HTERT RPE-1 (cell line): ENCODE data around the gene PRSS16.
"Not testable (repeated sequence)": the region's sequence is repeated elsewhere in the genome, so short reads cannot be mapped to it uniquely, and the experiment has no call there.

Source experiments
- in situ Hi-C: fragments of 300-500 bp; cut with MboI; formaldehyde crosslinking; loops from 4 replicates; pipeline ENCODE4 v1.14.3; 2020; ENCODE audit warnings: low sequenced_read_pairs

PRSS16 gene

DNA sequence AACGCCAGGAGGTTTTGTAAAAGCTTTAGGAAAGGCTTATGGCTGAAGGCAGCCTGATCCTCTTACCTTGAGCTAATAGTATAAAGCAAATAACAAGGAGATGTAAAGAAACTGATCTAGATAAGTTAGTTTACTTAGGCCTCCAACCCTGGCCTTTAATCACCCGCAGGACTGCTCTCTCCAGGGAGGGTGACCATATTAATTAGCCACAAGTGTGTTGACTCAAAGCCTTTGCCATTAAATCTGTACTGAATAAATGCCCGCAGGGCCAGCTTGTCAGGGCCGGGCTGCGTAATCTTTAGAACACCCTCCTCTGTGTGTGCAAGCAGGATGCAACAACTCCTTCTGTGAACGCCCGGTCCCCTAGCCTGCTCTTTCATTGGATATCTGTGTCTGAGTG is 6.1 kb upstream of the PRSS16 start:
- in situ Hi-C loops = no loop called here

DNA sequence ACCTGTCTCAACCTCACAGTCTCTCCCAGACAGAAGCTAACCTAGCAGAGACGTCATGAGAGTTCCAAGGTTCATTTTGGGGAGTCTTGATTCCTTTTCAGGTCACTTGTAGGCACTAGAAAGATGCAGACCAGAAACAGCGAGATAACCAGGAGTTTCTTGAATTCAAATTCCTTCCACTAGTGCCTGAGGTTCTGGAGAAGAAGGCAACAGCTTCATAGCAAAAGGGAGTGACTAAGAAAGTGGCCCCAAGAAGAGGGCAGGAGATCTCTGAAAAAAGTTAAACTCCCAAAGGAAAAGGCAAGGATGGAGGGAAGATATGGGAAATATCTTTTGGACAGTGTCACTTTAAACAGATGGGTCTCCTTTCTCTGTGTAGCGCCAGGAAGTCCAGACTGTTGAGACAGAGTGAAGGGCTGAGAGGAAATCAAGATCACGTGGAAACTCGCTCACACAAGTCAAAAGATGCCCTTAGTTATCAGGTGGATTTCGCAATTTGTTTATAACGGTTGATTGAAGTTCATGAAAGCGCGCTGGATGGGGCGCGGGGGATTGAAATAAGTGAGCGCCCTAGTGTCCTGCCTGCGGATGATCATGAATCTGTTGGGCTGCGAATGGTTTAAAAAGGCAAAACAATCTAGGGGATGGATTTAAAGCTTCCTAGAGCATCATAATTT is 4.8 kb upstream of the PRSS16 start:
- in situ Hi-C loops = no loop called here

DNA sequence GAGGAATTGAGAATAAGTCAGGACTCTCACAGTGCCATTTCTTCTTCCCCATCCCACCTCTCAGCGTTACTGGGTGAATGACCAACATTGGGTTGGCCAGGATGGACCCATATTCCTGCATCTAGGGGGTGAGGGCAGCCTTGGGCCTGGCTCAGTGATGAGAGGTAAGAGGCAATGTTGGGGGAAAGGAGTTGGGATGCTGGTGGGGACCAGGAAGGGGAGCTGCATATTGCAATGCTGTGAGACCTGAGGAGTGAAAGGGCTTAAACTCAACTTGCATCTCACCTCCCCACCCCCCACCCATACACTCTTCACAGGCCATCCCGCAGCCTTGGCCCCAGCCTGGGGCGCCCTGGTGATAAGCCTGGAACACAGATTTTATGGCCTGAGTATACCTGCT is 1.3 kb downstream of the PRSS16 start:
- in situ Hi-C loops = no loop called here

DNA sequence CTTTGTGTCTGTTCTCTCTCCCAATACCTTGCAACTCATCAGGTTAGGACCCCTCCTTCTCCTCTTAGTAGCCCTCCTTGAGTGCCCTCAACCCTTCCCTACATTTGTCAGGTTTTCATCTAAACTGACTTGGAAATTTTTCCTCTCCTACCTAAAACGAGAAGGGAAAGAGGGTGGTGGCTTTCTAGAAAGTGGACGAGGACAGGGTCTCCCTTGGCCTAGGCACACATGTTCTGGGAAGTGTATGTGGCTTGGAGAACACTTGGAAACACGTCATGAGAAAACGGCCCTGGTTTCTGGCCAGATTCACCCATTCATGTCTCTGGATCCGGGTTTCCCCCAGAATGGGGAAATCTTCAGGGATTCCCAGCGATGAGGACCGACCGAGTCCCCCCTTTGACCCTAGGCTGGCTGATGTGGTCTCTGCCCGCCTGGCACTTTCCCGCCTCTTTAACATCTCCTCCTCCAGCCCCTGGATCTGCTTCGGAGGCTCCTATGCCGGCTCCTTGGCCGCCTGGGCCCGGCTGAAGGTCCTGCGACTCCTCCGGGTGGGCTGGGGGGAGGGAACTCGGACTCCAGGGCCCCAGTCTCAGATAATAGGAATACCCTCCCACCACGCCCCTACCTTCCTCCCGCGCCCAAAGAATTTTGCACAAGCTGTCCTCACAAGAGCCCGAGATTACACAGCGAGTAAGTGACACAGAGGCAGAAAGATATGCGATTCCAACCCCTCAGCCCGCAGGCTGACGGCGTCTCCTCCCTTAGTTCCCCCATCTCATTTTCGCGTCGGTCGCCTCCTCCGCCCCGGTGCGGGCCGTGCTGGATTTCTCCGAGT is 3.0 kb downstream of the PRSS16 start:
- in situ Hi-C loops = no loop called here

DNA sequence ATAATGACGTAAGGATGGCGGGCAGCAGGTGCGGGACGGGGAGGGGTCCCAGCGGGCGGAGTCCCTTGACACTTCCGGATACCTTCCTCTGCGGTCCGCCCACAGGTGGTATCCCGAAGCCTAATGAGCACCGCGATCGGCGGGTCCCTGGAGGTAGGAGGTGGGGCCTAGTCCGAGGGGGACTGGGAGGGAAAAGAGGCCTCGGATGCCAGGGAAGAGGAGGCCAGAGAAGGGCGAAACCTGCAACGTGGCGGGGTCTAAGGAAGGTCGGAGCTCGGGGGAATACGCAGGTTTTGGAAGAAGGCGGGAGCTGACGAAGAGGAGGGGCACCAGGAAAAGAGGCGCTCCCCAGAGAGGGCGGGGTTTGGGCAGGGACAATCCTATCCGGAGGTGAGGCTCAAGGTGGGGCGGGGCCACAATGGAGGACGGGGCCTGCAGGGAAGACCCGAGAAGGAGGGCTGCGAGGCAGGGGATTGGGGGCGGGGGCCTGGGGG is 3.7 kb downstream of the PRSS16 start:
- in situ Hi-C loops = no loop called here

DNA sequence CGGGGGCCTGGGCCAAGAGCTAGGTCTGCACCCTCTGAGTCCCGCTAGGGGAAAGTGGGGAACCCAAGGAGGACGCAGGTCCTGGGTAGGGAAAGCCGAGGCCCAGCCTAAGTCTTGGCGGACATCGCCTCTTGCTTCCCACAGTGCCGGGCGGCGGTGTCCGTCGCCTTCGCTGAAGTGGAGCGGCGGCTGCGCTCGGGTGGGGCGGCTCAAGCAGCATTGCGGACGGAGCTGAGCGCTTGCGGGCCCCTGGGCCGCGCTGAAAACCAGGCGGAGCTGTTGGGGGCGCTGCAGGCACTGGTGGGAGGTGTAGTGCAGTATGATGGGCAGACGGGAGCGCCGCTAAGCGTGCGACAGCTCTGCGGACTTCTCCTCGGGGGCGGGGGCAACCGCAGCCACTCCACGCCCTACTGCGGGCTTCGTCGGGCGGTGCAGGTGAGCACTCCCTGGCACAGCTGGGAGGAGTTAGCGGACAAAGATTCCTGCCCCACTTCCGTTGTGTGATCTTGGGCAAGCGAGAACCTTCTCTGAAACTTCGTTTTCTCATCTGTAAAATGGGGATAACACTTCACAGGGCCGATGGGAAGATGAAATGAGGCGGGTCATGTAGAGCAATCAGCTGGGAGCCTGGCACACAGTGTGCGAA is 4.2 kb downstream of the PRSS16 start:
- in situ Hi-C loops = no loop called here

DNA sequence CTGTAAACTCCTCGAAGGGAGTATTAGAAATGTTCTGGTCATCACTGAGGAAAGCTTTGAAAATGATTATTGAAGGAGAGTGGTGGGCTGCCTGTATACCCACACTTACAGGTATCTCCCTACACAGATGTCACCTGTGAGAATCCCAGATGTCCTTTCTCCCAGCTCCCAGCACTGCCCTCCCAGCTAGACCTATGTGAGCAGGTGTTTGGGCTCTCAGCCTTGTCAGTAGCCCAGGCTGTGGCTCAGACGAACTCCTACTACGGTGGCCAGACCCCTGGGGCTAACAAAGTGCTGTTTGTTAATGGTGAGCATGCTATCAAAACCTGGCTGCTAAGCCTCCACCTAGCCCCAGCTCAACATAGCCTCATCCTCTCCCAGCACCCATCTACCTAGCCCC is 7.1 kb downstream of the PRSS16 start:
- in situ Hi-C loops = no loop called here

DNA sequence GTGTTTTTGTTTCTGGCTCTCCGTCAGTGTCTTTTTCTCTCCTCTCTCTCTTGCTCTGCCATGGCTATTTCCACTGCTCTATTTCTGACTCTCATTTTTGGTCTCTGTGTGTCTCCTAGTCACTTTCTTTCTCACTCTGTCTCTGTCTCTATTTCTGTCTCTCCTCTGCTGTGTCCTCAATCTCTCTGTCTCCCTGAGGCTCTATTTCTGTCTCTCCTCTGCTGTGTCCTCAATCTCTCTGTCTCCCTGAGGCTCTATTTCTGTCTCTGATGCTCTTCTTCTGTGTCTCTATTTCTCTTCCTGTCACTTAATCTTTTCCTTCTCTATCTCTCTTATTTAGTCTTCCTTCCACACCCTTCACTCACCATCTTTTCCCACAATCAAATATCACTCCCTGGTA is 8.4 kb downstream of the PRSS16 start:
- in situ Hi-C loops = no loop called here

DNA sequence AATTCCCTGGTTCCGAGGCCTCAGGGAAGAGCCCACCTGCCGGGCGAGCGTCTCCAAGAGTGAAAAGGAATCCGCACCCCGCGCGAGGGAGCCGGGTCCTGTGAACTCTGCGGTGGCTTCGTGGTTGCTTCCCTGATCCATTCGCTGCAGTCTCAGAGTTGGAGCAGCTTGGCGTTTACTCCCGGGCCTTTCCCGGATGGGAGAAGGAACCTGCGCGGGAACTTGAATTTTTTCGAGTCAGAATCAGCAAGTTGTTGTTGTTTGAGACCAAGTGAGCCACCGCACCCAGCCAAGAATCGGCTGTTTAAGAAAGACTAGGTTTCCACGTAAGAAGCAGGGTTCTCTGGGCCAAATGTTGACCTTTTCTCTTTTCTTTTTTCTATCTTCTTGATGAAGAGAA is 12.9 kb downstream of the PRSS16 start:
- in situ Hi-C loops = no loop called here

DNA sequence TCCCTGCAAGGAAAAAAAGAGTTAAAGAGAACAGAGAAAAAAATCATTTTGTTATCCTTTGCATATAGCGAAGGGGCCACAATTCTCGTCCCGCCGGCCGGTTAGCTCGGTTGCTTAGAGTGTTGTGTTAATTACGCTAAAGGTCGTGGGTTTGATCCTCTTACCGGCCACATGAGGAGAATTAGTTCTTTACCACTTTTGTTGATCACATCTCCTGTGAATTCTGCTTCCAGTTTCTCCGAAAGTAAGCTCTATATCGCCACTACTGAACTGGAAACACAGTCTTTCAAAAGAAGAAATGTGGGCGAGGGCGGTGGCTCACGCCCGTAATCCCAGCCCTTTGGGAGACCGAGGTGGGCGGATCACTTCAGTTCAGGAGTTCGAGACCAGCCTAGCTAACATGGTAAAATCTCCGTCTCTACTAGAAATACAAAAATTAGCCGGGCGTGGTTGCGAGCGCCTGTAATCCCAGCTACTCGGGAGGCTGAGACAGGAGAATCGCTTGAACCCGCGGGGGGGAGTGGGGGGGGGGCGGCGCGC is 13.4 kb downstream of the PRSS16 start:
- in situ Hi-C loops = no loop called here

DNA sequence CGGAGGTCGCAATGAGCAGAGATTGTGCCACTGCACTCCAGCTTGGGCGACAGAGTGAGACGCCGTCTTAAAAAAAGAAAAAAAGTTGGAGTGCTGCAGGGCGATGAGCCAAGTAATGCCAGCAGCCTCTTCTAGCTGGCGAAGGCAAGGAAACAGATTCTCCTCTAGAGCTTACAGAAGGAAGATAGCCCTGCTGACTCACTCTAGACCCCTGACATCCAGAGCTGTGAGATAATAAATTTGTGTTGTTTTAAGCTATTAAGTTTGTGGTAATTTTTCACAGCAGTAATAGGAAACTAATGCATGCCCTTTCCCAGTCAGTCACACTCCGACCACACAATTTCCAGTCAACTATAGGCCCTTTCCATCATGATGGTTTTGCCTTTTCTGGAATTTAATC is 16.4 kb downstream of the PRSS16 start:
- in situ Hi-C loops = no loop called here

DNA sequence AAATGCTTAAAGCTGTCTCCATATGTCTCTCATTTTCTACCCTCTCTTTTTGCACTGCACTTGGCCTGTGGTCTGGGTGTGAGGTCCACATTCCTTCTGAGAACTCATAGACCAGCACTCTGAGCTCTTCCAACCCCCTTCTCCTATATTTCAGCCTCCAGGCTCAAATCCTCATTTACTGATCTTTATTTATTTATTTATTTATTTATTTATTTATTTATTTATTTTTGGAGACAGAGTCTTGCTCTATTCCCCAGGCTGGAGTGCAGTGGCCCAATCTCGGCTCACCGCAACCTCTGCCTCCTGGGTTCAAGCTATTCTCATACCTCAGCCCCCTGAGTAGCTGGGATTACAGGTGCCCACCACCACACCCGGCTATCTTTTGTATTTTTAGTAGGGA is 19.5 kb downstream of the PRSS16 start:
- in situ Hi-C loops = not testable (repeated sequence)

DNA sequence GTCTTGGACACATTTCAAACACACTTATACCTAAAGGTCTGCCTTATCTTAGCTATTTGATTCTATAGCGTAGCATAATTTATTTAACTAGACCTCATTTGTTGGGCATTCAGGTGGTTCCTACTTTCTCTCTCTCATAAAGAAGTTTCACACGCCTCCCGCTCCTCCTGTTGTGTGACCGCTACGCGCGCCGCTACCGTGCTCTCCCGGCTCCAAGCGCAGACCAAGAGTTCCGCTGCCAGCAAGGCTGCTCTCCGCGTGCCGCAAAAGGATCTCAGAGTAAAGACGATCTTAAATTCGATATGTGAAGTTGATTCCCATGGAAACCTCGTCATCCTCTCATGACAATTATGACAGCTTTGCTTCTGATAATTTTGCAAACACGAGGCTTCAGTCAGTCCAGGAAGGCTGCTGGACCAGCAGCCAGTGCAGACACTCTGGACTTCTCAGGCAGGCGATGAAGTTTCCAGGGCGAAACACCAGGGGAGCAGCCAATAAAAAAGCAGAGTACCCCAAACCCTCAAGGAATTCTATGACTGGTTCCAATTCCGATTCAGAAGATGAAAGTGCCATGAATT is 20.4 kb downstream of the PRSS16 start:
- in situ Hi-C loops = no loop called here

DNA sequence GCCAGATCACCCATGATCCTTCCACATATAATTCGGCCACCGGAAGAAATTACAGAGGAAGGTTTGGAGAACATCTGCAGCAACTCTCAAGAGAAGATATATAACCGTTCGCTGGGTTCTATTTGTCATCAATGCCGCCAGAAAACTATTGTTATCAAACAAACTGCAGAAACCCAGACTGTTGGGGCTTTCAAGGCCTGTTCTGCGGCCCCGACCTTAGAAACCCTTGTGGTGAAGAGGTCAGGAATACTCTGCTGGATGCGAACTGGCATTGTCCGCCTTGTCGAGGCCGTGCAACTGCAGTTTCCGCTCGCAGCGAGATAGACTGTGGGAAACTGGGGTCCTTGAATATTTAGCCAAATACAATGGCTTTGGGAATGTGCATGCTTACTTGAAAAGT is 21.3 kb downstream of the PRSS16 start:
- in situ Hi-C loops = no loop called here

DNA sequence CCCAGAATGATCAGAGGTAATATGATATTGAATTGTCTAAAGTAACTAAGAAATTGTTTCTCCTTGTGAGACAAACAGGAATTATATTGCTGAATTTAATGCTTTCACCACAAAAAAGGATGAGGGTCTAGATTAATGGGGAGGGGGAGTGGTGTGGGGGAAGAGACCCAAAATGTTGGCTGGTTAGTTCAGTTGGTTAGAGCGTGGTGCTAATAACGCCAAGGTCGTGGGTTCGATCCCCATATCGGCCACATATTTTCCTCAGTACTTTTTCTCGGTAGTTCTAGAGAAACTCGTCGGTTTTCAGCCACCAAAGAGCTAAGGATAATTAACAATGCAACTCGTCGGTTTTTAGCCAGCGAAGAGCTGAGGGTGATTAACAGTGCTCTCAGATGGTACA is 26.3 kb downstream of the PRSS16 start:
- in situ Hi-C loops = no loop called here

DNA sequence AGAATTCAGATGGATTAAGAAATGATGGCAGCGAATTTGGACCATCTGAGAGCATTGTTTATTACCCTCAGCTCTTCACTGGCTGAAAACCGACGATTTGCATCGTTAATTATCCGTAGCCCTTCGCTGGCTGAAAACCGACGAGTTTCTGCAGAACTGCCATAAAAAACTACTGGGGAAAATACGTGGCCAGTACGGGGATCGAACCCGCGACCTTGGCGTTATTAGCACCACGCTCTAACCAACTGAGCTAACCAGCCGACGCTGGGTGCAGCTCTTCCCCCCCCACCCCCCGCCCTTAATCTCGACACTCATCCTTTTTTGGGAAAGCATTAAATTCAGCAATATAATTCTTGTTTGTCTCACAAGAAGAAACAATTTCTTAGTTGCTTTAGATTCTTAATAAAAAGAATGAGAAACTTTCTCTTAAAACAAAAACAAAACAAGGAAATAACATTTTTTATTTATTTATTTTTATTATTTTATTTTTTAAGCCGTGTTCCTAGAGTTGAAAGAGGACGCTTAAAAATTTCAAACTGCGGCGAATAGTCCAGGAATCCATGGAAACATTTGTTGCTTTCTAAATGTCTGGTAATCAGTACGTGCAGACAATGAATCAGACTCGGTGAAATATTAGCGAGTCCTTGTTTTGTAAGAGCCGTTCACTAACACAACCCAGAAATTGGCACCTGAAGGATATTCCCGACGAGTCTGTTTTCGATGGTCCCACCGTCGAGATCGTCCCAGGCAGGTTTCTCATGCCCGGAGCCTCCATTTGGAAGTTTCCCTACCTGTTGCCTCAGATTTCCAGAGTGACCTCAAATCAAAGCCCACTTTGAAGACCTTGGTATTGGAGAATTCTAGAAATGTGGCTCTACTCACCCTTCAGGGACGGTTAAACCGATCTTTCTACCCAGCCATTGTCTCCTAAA is 27.8 kb downstream of the PRSS16 start:
- in situ Hi-C loops = no loop called here

DNA sequence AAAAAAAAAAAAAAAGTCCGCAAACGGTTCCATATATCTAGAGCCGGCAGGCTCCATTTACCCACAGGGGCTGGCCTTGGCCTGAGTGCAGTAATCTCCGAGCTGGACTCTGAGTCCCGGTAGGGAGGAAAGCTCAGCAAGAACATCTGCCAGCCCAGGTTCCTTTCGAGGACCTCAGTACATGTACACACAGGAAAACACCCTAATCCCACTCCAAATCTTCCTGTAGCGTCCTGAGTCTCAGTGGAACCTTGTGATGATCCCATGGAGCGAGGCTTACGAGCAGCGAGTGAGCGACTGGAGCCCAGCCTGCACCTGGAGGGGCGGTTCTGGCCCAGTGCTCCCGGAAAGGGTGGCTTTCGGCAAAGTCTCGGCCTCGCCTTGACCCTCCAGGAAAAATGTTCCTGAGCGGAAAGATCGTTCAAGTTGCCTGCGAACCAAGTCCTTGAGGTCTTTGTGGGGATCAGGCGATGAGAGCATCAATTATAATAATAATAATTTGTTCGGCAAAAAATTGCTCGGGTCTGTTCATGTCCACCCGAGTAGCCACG is 32.1 kb downstream of the PRSS16 start:
- in situ Hi-C loops = no loop called here

DNA sequence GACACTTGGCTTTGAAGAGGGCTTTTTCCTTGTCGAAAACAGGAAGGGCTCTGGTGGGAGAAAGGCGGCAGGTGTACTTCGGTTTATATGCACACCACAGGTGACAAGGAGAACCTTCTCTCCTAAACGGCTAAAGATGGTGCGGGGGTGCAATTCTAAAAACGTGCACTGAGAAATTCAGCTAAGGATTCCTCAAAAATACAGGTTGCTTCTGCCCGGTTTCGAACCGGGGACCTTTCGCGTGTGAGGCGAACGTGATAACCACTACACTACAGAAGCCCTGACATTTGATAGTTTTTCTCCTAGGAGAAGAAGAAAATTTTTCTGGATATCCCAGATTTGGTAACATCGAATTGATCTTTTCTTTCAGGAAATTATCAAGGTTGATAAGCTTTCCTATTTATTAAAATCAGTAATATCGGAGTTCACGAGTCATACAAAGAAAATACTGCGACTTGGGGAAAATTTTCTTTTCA is 32.6 kb downstream of the PRSS16 start:
- in situ Hi-C loops = no loop called here

DNA sequence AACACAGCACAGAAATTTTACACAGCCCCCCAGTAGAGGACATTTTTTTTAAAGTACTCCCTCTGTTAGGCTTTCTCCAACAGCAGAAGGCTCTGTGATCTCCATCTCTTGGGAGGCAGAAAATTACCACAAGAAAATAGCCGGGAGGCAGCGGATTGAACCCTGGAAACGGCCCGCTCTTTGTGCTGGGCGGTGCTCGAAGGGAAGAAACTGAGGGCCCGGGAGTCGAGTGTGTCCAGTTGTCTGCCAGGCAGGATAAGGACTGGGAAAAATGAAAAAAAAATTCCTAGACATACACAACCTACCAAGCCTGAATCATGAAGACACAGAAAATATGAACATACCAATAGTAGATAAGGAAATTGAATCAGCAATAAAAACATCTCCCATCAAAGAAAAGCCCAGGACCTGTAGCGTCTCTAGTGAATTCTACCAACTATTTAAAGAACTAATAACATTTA is 33.1 kb downstream of the PRSS16 start:
- in situ Hi-C loops = no loop called here

DNA sequence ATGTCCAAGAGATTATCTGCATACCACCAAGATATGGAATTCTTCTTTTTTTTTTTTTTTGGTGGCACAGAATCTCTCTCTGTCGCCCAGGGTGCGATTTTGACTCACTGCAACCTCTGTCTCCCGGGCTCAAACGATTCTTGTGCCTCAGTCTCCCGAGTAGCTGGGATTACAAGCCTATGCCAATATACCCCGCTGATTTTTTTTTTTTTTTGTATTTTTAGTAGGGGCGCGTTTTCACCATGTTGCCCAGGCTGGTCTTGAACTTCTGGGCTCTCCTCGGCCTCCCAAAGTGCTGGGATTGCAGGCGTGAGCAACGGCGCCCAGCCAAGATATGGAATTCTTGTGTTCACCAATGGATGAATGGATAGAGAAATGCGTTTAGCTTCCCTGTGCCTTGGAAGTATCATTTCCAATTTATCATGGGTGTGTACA is 33.6 kb downstream of the PRSS16 start:
- in situ Hi-C loops = no loop called here
